K562 (cell line): ENCODE data around the gene CDK5RAP3. TPM values are rescaled to one million over a fixed set of nuclear protein-coding genes. Genes with fewer than 3 reads are reported as not detected.

Experiments used
- ARNT ChIP-seq, 2 experiments: fragments of 450-650 bp; IDR thresholded peaks; 2 replicates each; pipeline ENCODE4 v1.6.1; 2016; ENCODE audit warnings: mild to moderate bottlenecking in 1 of 2
- ATF2 ChIP-seq: sonication (generic); formaldehyde crosslinking; IDR thresholded peaks from 2 replicates; pipeline ENCODE4 v1.8.1; 2022; ENCODE audit warnings: missing genetic modification reagents
- HIVEP1 ChIP-seq: fragments of 250-450 bp; sonication (Bioruptor Pico); IDR thresholded peaks from 2 replicates; pipeline ENCODE4 v1.4.0; 2020; ENCODE audit warnings: mild to moderate bottlenecking
- NCOA6 ChIP-seq: fragments of 450-650 bp; IDR thresholded peaks from 2 replicates; pipeline ENCODE4 v1.6.1; 2017; ENCODE audit warnings: mild to moderate bottlenecking
- POLR2H ChIP-seq: IDR thresholded peaks from 2 replicates; pipeline ENCODE4 v1.6.1; 2016; ENCODE audit warnings: missing genetic modification characterization, low read depth, mild to moderate bottlenecking, control low read depth, missing compliant biosample characterization, moderate library complexity
- PREB ChIP-seq: sonication (generic); formaldehyde crosslinking; IDR thresholded peaks from 2 replicates; pipeline ENCODE4 v1.8.1; 2023; ENCODE audit warnings: mild to moderate bottlenecking, missing genetic modification reagents
- STAT6 ChIP-seq: sonication (generic); formaldehyde crosslinking; IDR thresholded peaks from 2 replicates; pipeline ENCODE4 v1.8.1; 2023; ENCODE audit warnings: mild to moderate bottlenecking, missing genetic modification reagents
- TAF9B ChIP-seq: fragments of 450-650 bp; IDR thresholded peaks from 2 replicates; pipeline ENCODE4 v1.6.1; 2018; ENCODE audit warnings: mild to moderate bottlenecking; ENCODE audit not compliant: partially characterized antibody
- ZBTB34 ChIP-seq: fragments of 250-450 bp; sonication (Bioruptor Pico); IDR thresholded peaks from 2 replicates; pipeline ENCODE4 v1.8.0; 2021; ENCODE audit warnings: mild to moderate bottlenecking, moderate library complexity
- ZNF274 ChIP-seq: IDR thresholded peaks from 2 replicates; pipeline ENCODE4 v1.6.1; 2011; ENCODE audit warnings: low read depth, mild to moderate bottlenecking, low read length, moderate library complexity, borderline replicate concordance
- polyA plus RNA-seq, 8 experiments: library from polyadenylated mRNA; depleted of rRNA in 4 of 8; stranded (reverse) in 5 of 8; unstranded in 3 of 8; fragments of >200 nt; fragmentation: Nextera tagmentation in 2 of 8; fragmentation: Illumina TruSeq in 1 of 8; extraction: Ambion mirVana in 2 of 8; extraction: Trizol in 1 of 8; gene quantifications; 2 replicates each; pipeline versions ENCODE4 v1.2.1 to v1.2.3, GENCODE V29; 2011 to 2014; ENCODE audit warnings: inconsistent platforms in 1 of 8, missing spikeins in 1 of 8
- total RNA-seq, 7 experiments: library from RNA; depleted of rRNA in 6 of 7; stranded (reverse); fragments of >200 nt in 6 of 7; fragmentation: Illumina TruSeq in 2 of 7; extraction: Trizol in 2 of 7; gene quantifications; 2 replicates each; pipeline versions ENCODE4 v1.2.1 to v1.2.3, GENCODE V29; 2011 to 2021; ENCODE audit warnings: low replicate concordance in 1 of 7
- TF ChIP-seq, protein P1 (sequence below): fragments of 250-450 bp; sonication (Bioruptor Pico); IDR thresholded peaks from 2 replicates; pipeline ENCODE4 v1.5.0; 2020; ENCODE audit warnings: mild to moderate bottlenecking
- TF ChIP-seq, protein P2 (sequence below): fragments of 450-650 bp; conservative IDR thresholded peaks from 2 replicates; pipeline ENCODE4 v1.6.1; 2016; ENCODE audit warnings: missing genetic modification characterization, low read depth, mild to moderate bottlenecking, control low read depth, missing compliant biosample characterization

The CDK5RAP3 gene
- total and polyA plus RNA-seq, 9 of the 15 experiments (the other 6 are each of a cell fraction or from before 2014, with no cell fraction given), result 44.2 to 202 (median 91.5) TPM

- TF ChIP-seq STAT6 (CRISPR knock-in tag) (no peak), PREB (CRISPR knock-in tag) (no peak), POLR2H (tag) (no peak), ARNT (IDR thresholded peaks at IDR 0.05) (no peak), TAF9B (no peak), HIVEP1 (CRISPR knock-in tag) (no peak), ZBTB34 (no peak), NCOA6 (no peak), ZNF274 (no peak), ATF2 (no peak)
- TF ChIP-seq, protein P1, sequence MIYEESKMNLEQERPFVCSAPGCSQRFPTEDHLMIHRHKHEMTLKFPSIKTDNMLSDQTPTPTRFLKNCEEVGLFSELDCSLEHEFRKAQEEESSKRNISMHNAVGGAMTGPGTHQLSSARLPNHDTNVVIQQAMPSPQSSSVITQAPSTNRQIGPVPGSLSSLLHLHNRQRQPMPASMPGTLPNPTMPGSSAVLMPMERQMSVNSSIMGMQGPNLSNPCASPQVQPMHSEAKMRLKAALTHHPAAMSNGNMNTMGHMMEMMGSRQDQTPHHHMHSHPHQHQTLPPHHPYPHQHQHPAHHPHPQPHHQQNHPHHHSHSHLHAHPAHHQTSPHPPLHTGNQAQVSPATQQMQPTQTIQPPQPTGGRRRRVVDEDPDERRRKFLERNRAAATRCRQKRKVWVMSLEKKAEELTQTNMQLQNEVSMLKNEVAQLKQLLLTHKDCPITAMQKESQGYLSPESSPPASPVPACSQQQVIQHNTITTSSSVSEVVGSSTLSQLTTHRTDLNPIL (CRISPR knock-in tag), result no peak
- TF ChIP-seq, protein P2, sequence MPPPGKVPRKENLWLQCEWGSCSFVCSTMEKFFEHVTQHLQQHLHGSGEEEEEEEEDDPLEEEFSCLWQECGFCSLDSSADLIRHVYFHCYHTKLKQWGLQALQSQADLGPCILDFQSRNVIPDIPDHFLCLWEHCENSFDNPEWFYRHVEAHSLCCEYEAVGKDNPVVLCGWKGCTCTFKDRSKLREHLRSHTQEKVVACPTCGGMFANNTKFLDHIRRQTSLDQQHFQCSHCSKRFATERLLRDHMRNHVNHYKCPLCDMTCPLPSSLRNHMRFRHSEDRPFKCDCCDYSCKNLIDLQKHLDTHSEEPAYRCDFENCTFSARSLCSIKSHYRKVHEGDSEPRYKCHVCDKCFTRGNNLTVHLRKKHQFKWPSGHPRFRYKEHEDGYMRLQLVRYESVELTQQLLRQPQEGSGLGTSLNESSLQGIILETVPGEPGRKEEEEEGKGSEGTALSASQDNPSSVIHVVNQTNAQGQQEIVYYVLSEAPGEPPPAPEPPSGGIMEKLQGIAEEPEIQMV (tag), result no peak
Measured at GRCh38 chr17:48025040-48025903, 54.4 kb downstream of the CDK5RAP3 start (continued).
